Endothelial cell of umbilical vein (primary cell): ENCODE data around the gene ASB13. TPM values are rescaled to one million over a fixed set of nuclear protein-coding genes. Genes with fewer than 3 reads are reported as not detected.

Experiments
- BruUV-seq: library from RNA; stranded (reverse); fragments of 400-500 nt; replicated peaks from 2 replicates; lab custom pipeline; 2021; lab: Mats Ljungman, UMichigan
- CTCF ChIA-PET: fragments of 300-600, 350-600 bp; sonication (Branson Sonifier 250); formaldehyde crosslinking; loops from one replicate; lab custom pipeline; 2021; ENCODE audit warnings: antibody characterized with exemption, inconsistent platforms; lab: Charles Lee
- POLR2A ChIA-PET: fragments of 300-600, 350-600 bp; sonication (Branson Sonifier 250); formaldehyde crosslinking; loops from one replicate; lab custom pipeline; 2021; ENCODE audit warnings: antibody characterized with exemption, inconsistent platforms; lab: Charles Lee
- DNase-seq: peaks from one replicate; pipeline ENCODE4 v3.0.0-alpha.2; 2011; ENCODE audit warnings: low read depth, low spot score
- FAIRE-seq: peaks from 2 replicates; lab custom pipeline; 2011; peaks lifted over from hg19 to GRCh38; lab: Jason Lieb, UNC
- H2AFZ ChIP-seq: 2 replicates; pipeline ENCODE4 v1.6.0; 2012; ENCODE audit warnings: low read depth, low read length, control low read depth, inconsistent platforms
- H3K27ac ChIP-seq: 2 replicates; pipeline ENCODE4 v1.5.1; 2011; ENCODE audit warnings: low read depth, mild to moderate bottlenecking, control low read depth, low read length, moderate library complexity; ENCODE audit not compliant: insufficient read depth
- H3K27me3 ChIP-seq, 2 experiments: 2 replicates each; pipeline versions ENCODE4 v1.6.0 to v1.6.1; 2011; ENCODE audit warnings: low read length in 2 of 2, mixed read lengths in 1 of 2; ENCODE audit not compliant: control insufficient read depth in 2 of 2, insufficient read depth in 2 of 2
- H3K36me3 ChIP-seq, 2 experiments: 2 replicates in 1 of 2; 3 replicates in 1 of 2; pipeline ENCODE4 v1.5.1; 2011; ENCODE audit warnings: low read length in 2 of 2, mild to moderate bottlenecking in 1 of 2, moderate library complexity in 1 of 2; ENCODE audit not compliant: control insufficient read depth in 2 of 2, insufficient read depth in 2 of 2; ENCODE audit errors: extremely low read depth in 1 of 2
- H3K4me1 ChIP-seq: 3 replicates; pipeline ENCODE4 v1.5.1; 2011; ENCODE audit warnings: mild to moderate bottlenecking, low read length; ENCODE audit not compliant: control insufficient read depth, insufficient read depth; ENCODE audit errors: extremely low read depth
- H3K4me2 ChIP-seq: 2 replicates; pipeline ENCODE4 v1.6.1; 2011; ENCODE audit warnings: low read length, control low read depth, mixed read lengths; ENCODE audit not compliant: insufficient read depth
- H3K4me3 ChIP-seq, 3 experiments: fragments of 200-600 bp in 1 of 3; sonication (generic), shearing (Covaris generic) in 1 of 3; replicated peaks in 1 of 3; 2 replicates each; pipeline ENCODE4 v1.5.1; 2011 to 2016; ENCODE audit warnings: control low read depth in 3 of 3, low read length in 3 of 3, mild to moderate bottlenecking in 2 of 3, inconsistent platforms in 1 of 3, low read depth in 1 of 3, moderate library complexity in 1 of 3; ENCODE audit not compliant: insufficient read depth in 1 of 3
- H3K79me2 ChIP-seq: 2 replicates; pipeline ENCODE4 v1.6.0; 2012; ENCODE audit warnings: low read length, inconsistent platforms; ENCODE audit not compliant: control insufficient read depth, insufficient read depth
- H3K9ac ChIP-seq: replicated peaks from 2 replicates; pipeline ENCODE3; 2011; ENCODE audit warnings: low read length, control low read depth; ENCODE audit not compliant: insufficient read depth; ENCODE audit errors: extremely low read depth
- H3K9me1 ChIP-seq: replicated peaks from 3 replicates; pipeline ENCODE4 v1.6.0; 2011; ENCODE audit warnings: mild to moderate bottlenecking, low read length; ENCODE audit not compliant: control insufficient read depth, insufficient read depth; ENCODE audit errors: extremely low read depth
- H3K9me3 ChIP-seq: replicated peaks from 2 replicates; pipeline ENCODE4 v1.5.1; 2012; ENCODE audit warnings: low read length, inconsistent platforms; ENCODE audit not compliant: control insufficient read depth, insufficient read depth
- H4K20me1 ChIP-seq: replicated peaks from 2 replicates; pipeline ENCODE3; 2011; ENCODE audit warnings: mild to moderate bottlenecking, low read length; ENCODE audit not compliant: control insufficient read depth, insufficient read depth; ENCODE audit errors: extremely low read depth
- CTCF ChIP-seq, 2 donors: IDR thresholded peaks; 1 replicate in 1 of 2; 2 replicates in 1 of 2; pipeline ENCODE4 v1.5.1; 2011; ENCODE audit warnings: low read length in 2 of 2, mild to moderate bottlenecking in 2 of 2, moderate library complexity in 2 of 2, control low read depth in 1 of 2, inconsistent platforms in 1 of 2, low read depth in 1 of 2; ENCODE audit not compliant: insufficient read depth in 1 of 2; ENCODE audit errors: extremely low read depth in 1 of 2
- EZH2 ChIP-seq: IDR thresholded peaks from 2 replicates; pipeline ENCODE4 v1.6.1; 2012; ENCODE audit warnings: borderline replicate concordance, low read depth, mild to moderate bottlenecking, moderate library complexity, low read length, inconsistent platforms; ENCODE audit not compliant: severe bottlenecking
- FOS ChIP-seq: IDR thresholded peaks from 2 replicates; pipeline ENCODE4 v1.6.1; 2011; ENCODE audit warnings: mild to moderate bottlenecking, low read length, moderate library complexity, borderline replicate concordance; ENCODE audit not compliant: insufficient read depth
- GATA2 ChIP-seq: IDR thresholded peaks from 2 replicates; pipeline ENCODE4 v1.7.0; 2011; ENCODE audit warnings: low read depth, mild to moderate bottlenecking, moderate library complexity, mixed read lengths, low read length; ENCODE audit not compliant: insufficient read length, insufficient read depth
- JUN ChIP-seq: IDR thresholded peaks from 2 replicates; pipeline ENCODE4 v1.6.1; 2011; ENCODE audit warnings: borderline replicate concordance, low read depth; ENCODE audit not compliant: insufficient read length, insufficient read depth
- MAX ChIP-seq: IDR thresholded peaks from 2 replicates; pipeline ENCODE4 v1.6.1; 2011; ENCODE audit not compliant: insufficient read depth, insufficient read length
- MYC ChIP-seq: IDR thresholded peaks from one replicate; pipeline ENCODE4 v1.6.1; 2011; ENCODE audit warnings: mild to moderate bottlenecking, low read depth, low read length
- POLR2A ChIP-seq: IDR thresholded peaks from 2 replicates; pipeline ENCODE4 v1.6.1; 2012; ENCODE audit warnings: low read depth, mild to moderate bottlenecking, control low read depth, low read length
- POLR2AphosphoS5 ChIP-seq: IDR thresholded peaks from 2 replicates; pipeline ENCODE4 v1.6.1; 2012; ENCODE audit warnings: low read depth, mild to moderate bottlenecking, control low read depth, low read length, moderate library complexity; ENCODE audit not compliant: insufficient read depth
- dilution Hi-C: fragments of 300-500 bp; cut with MboI; formaldehyde crosslinking; loops from one replicate; pipeline ENCODE4 v1.15.0; 2019; ENCODE audit warnings: low sequenced_read_pairs; ENCODE audit not compliant: extremely low pct_ligation_motif_present
- intact Hi-C: fragments of 100-400 bp; cut with micrococcal nuclease; formaldehyde crosslinking; loops from one replicate; pipeline ENCODE4 v1.10.0; 2022
- polyA plus RNA-seq, 4 experiments: library from polyadenylated mRNA; depleted of rRNA in 3 of 4; stranded (reverse) in 3 of 4; unstranded in 1 of 4; fragments of >200 nt; gene quantifications; 2 replicates each; pipeline versions ENCODE4 v1.2.1 to v1.2.3, GENCODE V29; 2011 to 2012; ENCODE audit warnings: missing spikeins in 1 of 4
- total RNA-seq: library from RNA; stranded (reverse); gene quantifications from 2 replicates; pipeline ENCODE4 v1.2.3, GENCODE V29; 2021

ASB13 gene
- total and polyA plus RNA-seq, 2 donors (not counting 3 experiments of a cell fraction or from before 2014, with no cell fraction given) = 6.3 to 7.3 TPM

GRCh38 chr10:5615316-5615715, 51.1 kb downstream of the ASB13 start:
- intact Hi-C loops (no loop called here), dilution Hi-C loops (no loop called here)
- BruUV-seq = no TSS peak
- Histone ChIP-seq H2AFZ (no peak overlapping the region), H3K27me3 (no peaks in the 10 kb centered on the region), H3K36me3 (no peaks in the 10 kb centered on the region), H3K4me1 (no peaks in the 10 kb centered on the region), H3K4me2 (no peak overlapping the region), H3K27ac (no peak overlapping the region), H3K79me2 (no peaks in the 10 kb centered on the region), H3K4me3 (no peak overlapping the region), H3K9me1 (no peaks in the 10 kb centered on the region), H3K9ac (no peak overlapping the region), H3K9me3 (no peaks in the 10 kb centered on the region), H4K20me1 (no peaks in the 10 kb centered on the region)
- no peak for DNase-seq
- CTCF ChIA-PET = interaction anchor here (0.5 to 3.0 kb wide), 3 partner anchors 11 to 173 kb away, joined by 3 to 10 read pairs (median 4); no protein-coding TSS in a partner anchor
- TF ChIP-seq CTCF (IDR thresholded peaks at IDR 0.05; ENCODE audit: extremely low read depth in 1 of 2, insufficient read depth in 1 of 2, low read depth in 1 of 2, low read length in 2 of 2) = no peak
- TF ChIP-seq FOS = no peak
- TF ChIP-seq POLR2A = no peak
- TF ChIP-seq GATA2 = no peak
- no peak for TF ChIP-seq EZH2
- TF ChIP-seq JUN = no peak
- TF ChIP-seq MYC = no peak
- TF ChIP-seq POLR2AphosphoS5 = no peak
- no peak for TF ChIP-seq MAX
- POLR2A ChIA-PET = interaction anchor here (1.7 kb wide), 1 partner anchor 169 kb away, joined by 7 read pairs; no protein-coding TSS in a partner anchor
- FAIRE-seq = no peak
